Activated CD8-positive, alpha-beta memory T cell treated with anti-CD3 and anti-CD28 coated beads, Interleukin-2, amount 50 U/mL, for 1 hour (primary cell): ENCODE data around the gene CEP41.
A peak's percentile ranks its signal among the peaks of the same experiment; 100 is the strongest.

Source experiments
- DNase-seq: peaks from one replicate; pipeline ENCODE4 v3.0.0-alpha.2; 2020; ENCODE audit errors: extremely low read depth

The CEP41 gene, protein sequence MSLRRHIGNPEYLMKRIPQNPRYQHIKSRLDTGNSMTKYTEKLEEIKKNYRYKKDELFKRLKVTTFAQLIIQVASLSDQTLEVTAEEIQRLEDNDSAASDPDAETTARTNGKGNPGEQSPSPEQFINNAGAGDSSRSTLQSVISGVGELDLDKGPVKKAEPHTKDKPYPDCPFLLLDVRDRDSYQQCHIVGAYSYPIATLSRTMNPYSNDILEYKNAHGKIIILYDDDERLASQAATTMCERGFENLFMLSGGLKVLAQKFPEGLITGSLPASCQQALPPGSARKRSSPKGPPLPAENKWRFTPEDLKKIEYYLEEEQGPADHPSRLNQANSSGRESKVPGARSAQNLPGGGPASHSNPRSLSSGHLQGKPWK

GRCh38 chr7:130440527-130441365 lies at the start of gene CEP41:
Gene CEP41, minus strand, starts transcription at chr7:130441016. Its CDS starts 50 bp downstream, at chr7:130440966.
- peak; percentile 74 for DNase-seq

- no peak for DNase-seq
Observed at GRCh38 chr7:130490311-130490791, 49.5 kb upstream of the CEP41 start.

DNA sequence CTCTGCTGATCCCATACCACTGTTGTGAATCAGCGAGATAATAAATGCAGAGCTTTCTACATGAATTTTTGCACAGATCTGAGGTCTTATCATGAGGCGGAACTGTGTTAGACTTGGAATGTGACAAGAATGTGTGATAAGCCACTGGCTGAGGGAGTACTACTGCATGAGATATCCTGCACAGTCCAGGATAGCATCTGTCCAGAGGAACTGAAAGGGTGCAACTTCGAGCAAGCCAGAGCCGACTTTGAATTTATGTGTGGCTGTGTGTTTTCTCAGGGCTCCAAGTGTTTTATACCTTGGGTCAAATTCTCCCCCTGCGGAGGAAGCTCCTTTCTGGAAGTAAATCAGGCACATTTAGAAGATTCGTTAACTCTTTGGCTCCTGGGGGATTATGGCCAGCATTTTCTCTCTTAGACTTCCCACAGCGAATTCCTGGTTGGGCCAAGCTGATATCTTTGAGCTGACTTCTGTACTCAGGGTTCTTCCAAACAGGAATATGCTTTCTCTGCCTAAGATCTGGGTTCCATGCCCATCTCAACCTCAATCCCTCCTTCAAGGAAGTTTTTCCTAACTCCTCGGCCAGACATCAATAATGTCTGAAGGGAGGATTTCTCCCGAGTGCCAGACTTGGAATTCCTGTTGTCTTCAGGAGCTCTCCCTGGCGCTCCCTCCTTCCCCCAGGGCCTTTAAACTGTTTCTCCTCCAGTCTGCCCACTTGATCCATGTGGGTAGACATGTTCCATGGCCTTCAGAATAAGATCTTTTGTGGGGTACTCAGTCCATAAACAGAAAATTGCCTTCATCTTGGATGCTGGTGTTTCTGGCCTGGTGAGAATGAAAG lies 48.5 kb upstream of the CEP41 start:
- DNase-seq: no peak

DNA sequence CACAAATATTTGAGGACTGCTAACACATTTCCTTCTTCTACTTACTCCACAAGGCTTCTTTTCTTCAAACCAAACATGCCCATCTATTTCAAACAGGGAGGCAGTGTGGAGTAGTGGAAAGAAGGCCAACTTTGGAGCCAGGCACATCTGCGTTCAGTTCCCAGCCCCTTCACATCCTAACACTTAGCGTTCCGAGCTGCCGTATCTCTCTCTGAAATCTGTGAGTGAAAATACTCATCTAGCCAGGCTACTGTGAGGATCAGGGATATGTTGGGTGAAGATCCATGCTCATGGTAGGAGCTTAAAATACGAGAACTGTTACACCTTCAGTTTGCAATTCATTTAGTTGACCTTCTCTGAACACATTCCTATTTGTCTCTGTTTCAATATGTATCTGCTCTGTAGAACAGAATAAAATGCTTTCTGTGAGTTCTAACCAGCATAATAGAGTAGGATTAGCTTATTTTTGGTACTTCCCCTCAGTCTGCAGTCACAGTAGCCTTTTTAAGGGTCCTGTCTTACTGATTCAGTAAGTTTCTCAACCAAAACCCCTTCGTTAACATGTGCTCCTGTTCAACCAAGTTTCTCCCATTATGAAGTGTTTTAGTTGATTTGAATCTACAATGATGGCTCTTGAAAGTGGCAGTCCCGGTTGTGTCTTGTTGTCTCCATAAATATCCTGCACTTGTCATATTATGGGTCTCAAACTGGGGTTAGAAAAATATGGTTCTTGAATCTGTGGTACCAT lies 47.8 kb upstream of the CEP41 start:
- no peak for DNase-seq

DNA sequence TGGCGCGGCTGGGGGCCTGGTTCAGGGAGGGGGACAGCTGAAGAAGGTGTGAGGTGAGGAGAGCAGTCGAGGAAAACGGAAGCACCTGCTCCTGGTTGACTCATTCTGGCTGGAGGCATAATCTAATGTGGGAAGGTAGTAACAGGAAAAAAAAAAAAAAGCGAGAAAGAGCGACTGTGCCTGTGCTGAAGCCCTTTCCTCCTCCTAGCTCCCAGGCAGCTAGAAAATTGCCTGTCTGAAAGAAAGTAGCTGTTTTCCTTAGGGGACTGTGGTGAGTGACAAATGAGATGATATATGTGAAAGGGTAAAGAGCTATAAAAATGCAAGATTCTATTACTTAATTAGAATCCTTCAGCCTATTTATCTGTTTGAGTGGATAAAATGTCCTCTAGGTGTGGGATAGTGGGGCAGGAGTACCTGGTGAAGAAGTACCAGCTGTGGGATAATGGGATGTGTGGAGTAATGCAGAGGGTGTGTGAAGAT lies 46.2 kb upstream of the CEP41 start:
- DNase-seq: no peak

GRCh38 chr7:130486114-130486953 lies 45.5 kb upstream of the CEP41 start:
- DNase-seq: peak; percentile 37

- no peak for DNase-seq
Observed at GRCh38 chr7:130485734-130486113, 44.9 kb upstream of the CEP41 start.

- no peak for DNase-seq
Observed at GRCh38 chr7:130483031-130483430, 42.2 kb upstream of the CEP41 start.

DNA sequence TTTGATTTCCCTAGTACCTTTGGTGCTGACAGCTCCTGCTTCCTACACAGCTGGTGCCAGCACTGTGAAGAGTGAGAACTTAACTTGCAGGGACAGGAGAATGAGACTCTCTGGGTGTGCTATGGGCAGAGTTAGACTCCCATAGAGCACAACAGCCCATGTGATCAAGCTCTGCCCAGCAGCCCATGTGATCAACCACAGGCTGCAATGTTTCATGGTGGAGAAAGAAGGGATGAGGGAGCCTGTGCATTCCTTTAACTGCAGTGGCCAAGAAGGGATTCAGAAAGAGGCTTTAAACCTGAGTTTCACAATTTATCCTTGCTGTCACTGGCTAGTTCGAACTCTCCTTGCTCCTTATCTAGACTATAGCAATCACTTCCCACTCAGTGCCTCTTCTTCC lies 41.1 kb upstream of the CEP41 start:
- no peak for DNase-seq

GRCh38 chr7:130479716-130480400 lies 39.0 kb upstream of the CEP41 start:
- no peak for DNase-seq

- DNase-seq: no peak
Observed at GRCh38 chr7:130478991-130479390, 38.2 kb upstream of the CEP41 start.

- DNase-seq: no peak
Observed at GRCh38 chr7:130476297-130477150, 35.7 kb upstream of the CEP41 start.

- no peak for DNase-seq
Observed at GRCh38 chr7:130475776-130476175, 35.0 kb upstream of the CEP41 start.

DNA sequence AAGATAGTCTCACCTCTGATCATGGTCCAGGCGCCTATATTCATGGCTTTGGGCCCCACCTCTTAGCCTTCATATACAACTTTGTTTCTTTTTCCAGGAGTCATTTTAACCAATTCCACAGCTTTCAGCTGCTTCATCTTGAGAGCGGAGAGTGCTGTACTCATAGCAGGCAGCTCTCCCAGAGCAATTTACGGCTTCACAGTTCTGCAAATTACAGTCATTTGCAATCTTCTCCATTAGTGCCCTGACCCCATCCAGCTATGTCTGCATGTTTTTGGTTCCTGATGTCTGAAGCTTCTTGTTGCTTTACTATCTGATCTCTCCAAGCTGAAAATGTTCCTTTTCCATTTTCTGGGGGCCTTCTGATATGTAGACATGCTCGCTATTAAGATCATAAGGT lies 33.1 kb upstream of the CEP41 start:
- no peak for DNase-seq

GRCh38 chr7:130473289-130473688 lies 32.5 kb upstream of the CEP41 start:
- no peak for DNase-seq

DNA sequence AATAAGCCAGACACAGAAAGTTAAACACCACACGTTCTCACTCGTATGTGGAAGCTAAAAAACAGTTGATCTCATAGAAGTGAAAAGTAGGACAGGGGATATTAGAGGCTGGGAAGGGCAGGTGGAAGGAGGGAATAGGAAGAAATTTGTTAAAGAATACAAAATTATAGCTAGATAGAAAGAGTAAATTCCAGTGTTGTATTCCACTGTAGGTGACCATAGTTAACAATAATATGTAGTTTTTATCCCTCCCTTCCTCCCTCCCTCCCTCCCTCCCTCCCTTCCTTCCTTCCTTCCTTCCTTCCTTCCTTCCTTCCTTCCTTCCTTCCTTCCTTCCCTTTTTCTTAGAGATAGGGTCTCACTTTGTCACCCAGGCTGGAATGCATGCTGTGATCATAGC lies 31.2 kb upstream of the CEP41 start:
- no peak for DNase-seq

DNA sequence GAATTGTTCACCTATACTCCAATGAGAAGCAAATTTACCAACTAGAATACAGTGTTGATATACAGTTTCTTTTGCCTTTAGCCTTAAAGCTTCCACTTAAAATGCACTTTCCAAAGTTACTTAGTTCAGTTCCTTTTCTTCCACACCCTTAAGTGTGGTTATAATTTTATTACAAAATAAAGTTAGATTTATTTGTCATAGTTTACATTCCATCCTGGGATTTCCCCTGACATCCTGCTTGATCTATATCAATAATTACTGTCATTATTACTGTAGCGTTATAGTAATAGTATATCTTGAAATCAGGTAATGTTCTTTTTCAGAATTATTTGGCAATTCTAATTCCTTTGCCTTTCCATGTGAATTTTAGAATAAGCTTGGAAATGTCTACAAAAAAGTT lies 27.8 kb upstream of the CEP41 start:
- DNase-seq: no peak

DNA sequence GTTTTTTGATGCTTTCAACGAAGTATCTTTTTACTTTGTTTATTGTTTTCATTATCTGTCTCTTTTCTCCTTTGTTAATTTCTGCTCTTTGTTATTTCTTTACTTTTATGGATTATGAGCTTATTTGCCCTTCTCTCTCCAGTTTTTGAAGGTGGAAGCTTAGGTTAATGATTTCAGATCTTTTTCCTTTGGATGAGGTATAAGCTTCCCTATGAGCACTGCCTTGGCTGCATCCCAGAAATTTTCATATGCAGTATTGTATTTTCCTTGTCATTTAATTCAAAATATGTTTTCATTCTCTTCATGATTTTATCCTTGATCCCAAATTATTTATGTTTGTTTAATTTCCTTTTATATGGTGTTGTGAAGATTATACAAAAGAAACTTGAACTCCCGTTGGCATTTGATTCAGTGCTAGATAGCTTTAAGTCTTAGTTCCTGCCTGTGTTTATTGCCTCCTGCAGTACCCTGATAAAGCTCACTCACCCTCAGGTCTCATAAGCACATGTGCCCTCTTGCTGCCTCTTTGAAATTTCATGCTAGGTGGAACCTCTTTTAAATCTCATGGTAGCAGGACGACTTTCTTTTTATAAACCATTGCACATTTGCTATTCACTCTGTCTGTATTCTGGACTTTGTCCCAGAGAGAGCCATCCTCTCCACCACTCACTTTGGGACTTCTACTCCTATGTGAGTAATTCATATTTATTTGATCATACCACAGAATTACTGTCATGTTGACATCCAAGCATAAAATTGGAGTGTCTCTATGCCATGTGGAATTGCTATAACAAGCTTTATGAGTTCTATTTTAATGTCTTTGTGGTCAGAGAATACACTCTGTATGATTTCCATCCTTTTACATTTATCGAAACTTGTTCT lies 23.0 kb upstream of the CEP41 start:
- DNase-seq: no peak
